ENCODE results near the gene EYA4. TPM values are rescaled to one million over a fixed set of nuclear protein-coding genes. Genes with fewer than 3 reads are reported as not detected.

The EYA4 gene
- total and polyA plus RNA-seq, 8 donors: 0.03 to 16.3 (median 0.87) TPM; not detected in 1

GRCh38 chr6:133353061-133353460 is 111.9 kb downstream of the EYA4 start:
- no peaks in the 10 kb centered on the region for H3K36me3 ChIP-seq
- no peaks in the 10 kb centered on the region for H3K27me3 ChIP-seq
- no peaks in the 10 kb centered on the region for H3K4me1 ChIP-seq
- TF ChIP-seq POLR2AphosphoS5 (IDR thresholded peaks at IDR 0.05) (no peak), POLR2A (IDR thresholded peaks at IDR 0.05) (no peak), EP300 (IDR thresholded peaks at IDR 0.05) (no peak)
- TF ChIP-seq, protein P1, sequence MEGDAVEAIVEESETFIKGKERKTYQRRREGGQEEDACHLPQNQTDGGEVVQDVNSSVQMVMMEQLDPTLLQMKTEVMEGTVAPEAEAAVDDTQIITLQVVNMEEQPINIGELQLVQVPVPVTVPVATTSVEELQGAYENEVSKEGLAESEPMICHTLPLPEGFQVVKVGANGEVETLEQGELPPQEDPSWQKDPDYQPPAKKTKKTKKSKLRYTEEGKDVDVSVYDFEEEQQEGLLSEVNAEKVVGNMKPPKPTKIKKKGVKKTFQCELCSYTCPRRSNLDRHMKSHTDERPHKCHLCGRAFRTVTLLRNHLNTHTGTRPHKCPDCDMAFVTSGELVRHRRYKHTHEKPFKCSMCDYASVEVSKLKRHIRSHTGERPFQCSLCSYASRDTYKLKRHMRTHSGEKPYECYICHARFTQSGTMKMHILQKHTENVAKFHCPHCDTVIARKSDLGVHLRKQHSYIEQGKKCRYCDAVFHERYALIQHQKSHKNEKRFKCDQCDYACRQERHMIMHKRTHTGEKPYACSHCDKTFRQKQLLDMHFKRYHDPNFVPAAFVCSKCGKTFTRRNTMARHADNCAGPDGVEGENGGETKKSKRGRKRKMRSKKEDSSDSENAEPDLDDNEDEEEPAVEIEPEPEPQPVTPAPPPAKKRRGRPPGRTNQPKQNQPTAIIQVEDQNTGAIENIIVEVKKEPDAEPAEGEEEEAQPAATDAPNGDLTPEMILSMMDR (IDR thresholded peaks at IDR 0.05): no peak
- H3K9me3 ChIP-seq: no peaks in the 10 kb centered on the region
- DNase-seq: no peak
- H3K27ac ChIP-seq: no peak overlapping the region
- WGBS, 5 donors: 13 to 91% (median 68%) methylated on average over 1 of the region's 1 CpG
- intact Hi-C loops (cut with DNase I; ENCODE audit: low total_unique reads): no loop called here
- H3K4me3 ChIP-seq: no peak overlapping the region

GRCh38 chr6:133355922-133356321 is 114.8 kb downstream of the EYA4 start:
- no peak for DNase-seq
- no peaks in the 10 kb centered on the region for H3K9me3 ChIP-seq
- TF ChIP-seq POLR2AphosphoS5 (IDR thresholded peaks at IDR 0.05) (no peak), EP300 (IDR thresholded peaks at IDR 0.05) (no peak), POLR2A (IDR thresholded peaks at IDR 0.05) (no peak)
- TF ChIP-seq, protein P1 (IDR thresholded peaks at IDR 0.05): no peak
- H3K4me1 ChIP-seq: no peaks in the 10 kb centered on the region
- no peak overlapping the region for H3K4me3 ChIP-seq
- WGBS, 5 donors: 84 to 92% (median 90%) methylated on average over 3 of the region's 3 CpGs
- no peaks in the 10 kb centered on the region for H3K36me3 ChIP-seq
- H3K27me3 ChIP-seq: no peaks in the 10 kb centered on the region
- no peak overlapping the region for H3K27ac ChIP-seq
- intact Hi-C loops (cut with DNase I; ENCODE audit: low total_unique reads): no loop called here

- no peaks in the 10 kb centered on the region for H3K4me1 ChIP-seq
- no peaks in the 10 kb centered on the region for H3K27me3 ChIP-seq
- H3K36me3 ChIP-seq: no peaks in the 10 kb centered on the region
- intact Hi-C loops (cut with DNase I; ENCODE audit: low total_unique reads): no loop called here
- H3K4me3 ChIP-seq: no peak overlapping the region
- DNase-seq: no peak
- 52 to 60% (median 57%) methylated on average over 5 of the region's 5 CpGs for WGBS, 5 donors
- TF ChIP-seq POLR2A (IDR thresholded peaks at IDR 0.05) (no peak), POLR2AphosphoS5 (IDR thresholded peaks at IDR 0.05) (no peak), EP300 (IDR thresholded peaks at IDR 0.05) (no peak)
- TF ChIP-seq, protein P1 (IDR thresholded peaks at IDR 0.05): no peak
- no peak overlapping the region for H3K27ac ChIP-seq
- H3K9me3 ChIP-seq: no peaks in the 10 kb centered on the region
These were observed 117.5 kb downstream of the EYA4 start for GRCh38 chr6:133358574-133359150.

GRCh38 chr6:133359256-133359655 is 118.1 kb downstream of the EYA4 start:
- intact Hi-C loops (cut with DNase I; ENCODE audit: low total_unique reads): no loop called here
- Histone ChIP-seq H3K27ac (no peak overlapping the region), H3K4me3 (no peak overlapping the region), H3K9me3 (no peaks in the 10 kb centered on the region), H3K27me3 (no peaks in the 10 kb centered on the region), H3K36me3 (no peaks in the 10 kb centered on the region), H3K4me1 (no peaks in the 10 kb centered on the region)
- WGBS, 5 donors: 72 to 88% (median 74%) methylated on average over 1 of the region's 1 CpG
- DNase-seq: no peak
- TF ChIP-seq POLR2A (IDR thresholded peaks at IDR 0.05) (no peak), EP300 (IDR thresholded peaks at IDR 0.05) (no peak), POLR2AphosphoS5 (IDR thresholded peaks at IDR 0.05) (no peak)
- TF ChIP-seq, protein P1 (IDR thresholded peaks at IDR 0.05): no peak
